GM19324 (cell line): ENCODE results near the gene PRIMA1.

ENCODE experiments used
- ATAC-seq: cut with Tn5 transposase; IDR thresholded peaks from one replicate; pipeline ENCODE4 v1.9.1; 2021; ENCODE audit warnings: mild to moderate bottlenecking, moderate library complexity; ENCODE audit not compliant: unreplicated experiment, low FRiP score

The PRIMA1 gene

GRCh38 chr14:93688239-93688666 is 100.0 kb downstream of the PRIMA1 start:
- no peak for ATAC-seq

GRCh38 chr14:93686268-93686667 is 102.0 kb downstream of the PRIMA1 start:
- ATAC-seq, result no peak

DNA sequence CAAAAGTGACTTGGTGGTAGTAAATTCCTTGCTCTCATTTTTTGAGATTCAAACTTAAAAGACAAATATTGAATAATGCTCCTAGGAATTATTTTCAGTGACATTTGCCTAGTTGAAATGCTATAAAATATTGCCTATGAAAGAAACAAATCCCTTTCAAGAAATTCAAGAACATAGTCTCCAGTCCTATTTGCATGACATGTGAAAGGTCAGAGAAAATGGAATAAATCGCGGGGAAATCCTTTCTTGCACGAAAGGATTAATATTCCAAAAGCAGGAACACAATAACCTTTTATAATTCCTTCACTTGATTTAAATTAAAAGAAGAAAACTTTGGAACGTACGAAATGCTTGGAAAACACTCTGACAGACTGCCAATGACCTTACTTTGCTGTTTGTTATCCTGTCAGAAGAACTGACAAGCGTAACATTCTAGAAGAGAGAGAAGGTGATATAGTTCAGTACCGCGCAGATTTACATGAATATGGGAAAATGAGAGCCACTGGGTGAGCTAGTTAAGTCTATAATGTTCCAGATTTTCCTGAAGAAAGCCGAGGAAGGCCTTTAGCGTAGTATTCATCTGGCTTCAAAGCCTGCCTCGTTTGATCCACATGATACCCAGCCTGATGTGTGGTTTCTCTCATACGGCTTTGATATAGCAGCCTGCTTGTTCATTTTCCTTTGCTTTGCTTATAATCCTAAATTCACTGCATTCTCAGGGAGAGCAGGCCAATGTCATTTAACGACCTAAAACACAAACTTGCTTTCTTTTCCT is 103.0 kb downstream of the PRIMA1 start:
- no peak for ATAC-seq

GRCh38 chr14:93683226-93683625 is 105.1 kb downstream of the PRIMA1 start:
- no peak for ATAC-seq

GRCh38 chr14:93682459-93682858 is 105.8 kb downstream of the PRIMA1 start:
- no peak for ATAC-seq

DNA sequence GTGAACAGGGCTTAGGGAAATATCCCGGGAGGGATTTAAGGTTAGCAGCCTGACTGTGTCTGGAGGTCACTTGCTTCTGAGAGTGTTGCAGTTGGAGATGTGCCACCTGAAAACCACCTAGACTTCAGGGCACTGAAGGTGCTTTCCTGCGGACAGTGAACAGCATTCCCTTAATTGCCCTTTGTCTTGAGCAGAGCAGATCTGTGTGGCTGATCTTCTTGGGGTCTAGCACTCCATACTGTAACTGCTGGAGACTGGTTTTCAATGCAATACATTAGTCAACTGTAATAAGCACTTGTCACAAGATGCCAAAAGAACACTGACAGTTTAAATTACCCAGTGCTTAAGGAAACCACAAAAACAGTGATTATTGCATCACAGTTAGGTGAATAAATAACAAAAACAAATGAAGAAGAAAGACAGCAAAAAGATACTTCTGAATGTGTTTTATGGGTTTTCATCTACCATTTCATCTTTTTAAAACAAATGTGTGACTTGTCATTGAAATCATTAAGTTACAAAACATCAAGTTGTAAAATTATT is 111.8 kb downstream of the PRIMA1 start:
- ATAC-seq, result no peak

- no peak for ATAC-seq
These were observed 112.6 kb downstream of the PRIMA1 start for GRCh38 chr14:93675651-93676050.

GRCh38 chr14:93674343-93674742 is 113.9 kb downstream of the PRIMA1 start:
- no peak for ATAC-seq

DNA sequence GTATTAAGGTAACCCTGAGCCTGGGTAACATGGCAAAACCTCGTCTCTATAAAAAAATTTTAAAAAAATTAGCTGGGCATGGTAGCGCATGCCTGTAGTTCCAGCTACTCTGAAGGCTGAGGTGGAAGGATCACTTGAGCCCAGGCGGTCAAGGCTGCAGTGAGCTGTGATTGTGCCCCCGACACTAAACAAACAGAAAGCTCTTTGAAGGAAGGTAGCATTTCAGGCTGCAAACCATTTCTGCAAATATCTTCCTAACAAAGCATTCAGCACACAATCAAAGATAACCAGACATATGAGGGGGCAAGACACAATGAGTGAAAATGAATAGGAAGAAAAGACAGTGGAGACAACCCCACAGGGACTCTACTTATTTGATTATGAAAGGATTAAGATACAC is 118.7 kb downstream of the PRIMA1 start:
- no peak for ATAC-seq
